Loucy (cell line): ENCODE data around the gene PSMA6.

Experiments used
- CTCF ChIP-seq: fragments of 200-600 bp; sonication (generic); conservative IDR thresholded peaks from 2 replicates; pipeline ENCODE4 v1.5.1; 2014; ENCODE audit warnings: mild to moderate bottlenecking, antibody characterized with exemption, low read length
- EZH2phosphoT487 ChIP-seq: fragments of 200-600 bp; IDR thresholded peaks from 2 replicates; pipeline ENCODE4 v1.6.1; 2018; ENCODE audit warnings: antibody characterized with exemption, mild to moderate bottlenecking, moderate library complexity, borderline replicate concordance

DNA sequence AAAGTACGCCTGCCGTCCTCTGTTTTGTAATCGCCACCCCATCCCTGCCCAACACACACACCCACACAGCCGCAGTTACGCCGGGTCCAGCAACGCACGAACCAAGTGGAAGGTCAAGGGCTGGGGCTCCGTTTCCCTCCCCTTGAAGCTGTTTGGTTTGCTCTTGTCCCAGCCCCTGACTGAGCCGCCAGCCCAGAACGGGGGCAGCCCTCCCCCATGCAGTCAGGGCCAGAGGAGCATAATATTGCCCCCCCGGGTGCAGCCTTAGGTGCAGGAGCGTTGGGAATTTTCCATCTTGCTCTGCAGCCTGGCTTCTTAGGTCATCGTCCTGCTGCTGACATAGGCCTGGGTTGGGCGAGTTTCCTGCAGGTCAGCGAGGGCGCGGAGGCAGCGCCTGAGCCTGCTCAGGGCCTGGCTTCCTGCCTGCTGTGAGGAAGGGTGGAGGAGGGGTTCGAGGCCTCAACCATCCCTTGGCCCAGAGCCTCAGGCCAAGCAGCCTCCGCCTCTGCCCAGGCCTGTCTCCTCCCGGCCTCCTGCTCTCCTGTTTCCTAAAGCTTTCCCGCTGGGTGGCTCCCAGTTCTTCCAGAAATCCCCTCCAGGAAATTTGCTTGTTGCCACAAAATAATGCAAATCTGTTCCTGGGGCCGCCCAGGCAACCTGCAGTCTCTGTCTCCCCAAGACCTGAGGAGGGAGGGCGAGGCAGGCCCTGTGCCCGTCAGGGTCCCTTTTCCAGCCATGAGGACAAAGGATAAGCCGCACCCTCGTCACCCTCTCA is 44.5 kb downstream of the PSMA6 start:
- no peak for TF ChIP-seq CTCF
- no peak for TF ChIP-seq EZH2phosphoT487
